ENCODE measurements around the gene PRDM12. TPM values are rescaled to one million over a fixed set of nuclear protein-coding genes. Genes with fewer than 3 reads are reported as not detected.

PRDM12 gene
- total and polyA plus RNA-seq, 2 of the 8 experiments (the other 6 are each of a cell fraction or from before 2014, with no cell fraction given): 0.14 to 0.22 TPM

GRCh38 chr9:130714586-130715110, 50.3 kb downstream of the PRDM12 start (continued):
- TF ChIP-seq SP2 (IDR thresholded peaks at IDR 0.05; ENCODE audit: low read length): no peak
- TF ChIP-seq HDAC2 (IDR thresholded peaks at IDR 0.05; ENCODE audit: borderline replicate concordance in 1 of 2, low read depth in 2 of 2, low read length in 2 of 2): no peak
- no peak for TF ChIP-seq TCF12 (IDR thresholded peaks at IDR 0.05; ENCODE audit: low read depth, low read length)
- TF ChIP-seq MAFK (IDR thresholded peaks at IDR 0.05; ENCODE audit: low read depth, low read length): no peak
- TF ChIP-seq EGR1 (IDR thresholded peaks at IDR 0.05; ENCODE audit: borderline replicate concordance, low read depth, low read length): no peak
- TF ChIP-seq POLR2AphosphoS5 (IDR thresholded peaks at IDR 0.05; ENCODE audit: low read depth, low read length): no peak
